Left lobe of liver (tissue), 2 donors: ENCODE measurements around the gene CDK10. TPM values are rescaled to one million over a fixed set of nuclear protein-coding genes. Genes with fewer than 3 reads are reported as not detected.

ENCODE experiments used
- ATAC-seq: fragments of 200-7000 bp; cut with Tn5 transposase; one replicate; pipeline ENCODE4 v1.9.1; 2020; ENCODE audit warnings: mild to moderate bottlenecking, moderate library complexity
- DNase-seq: peaks from one replicate; pipeline ENCODE4 v3.0.0-alpha.2; 2020; ENCODE audit warnings: low spot score
- total RNA-seq: library from RNA; stranded (reverse); gene quantifications from one replicate; pipeline ENCODE4 v1.2.1, GENCODE V29; 2021
- donor health status: DM: no; HTN: no; CAD: no; lungs with moderate emphysema.
- donor health status: DM: no; HTN: yes; CAD: no.

CDK10 gene
- total RNA-seq, 1 donor from 2014 or later, result 69.1 TPM

DNA sequence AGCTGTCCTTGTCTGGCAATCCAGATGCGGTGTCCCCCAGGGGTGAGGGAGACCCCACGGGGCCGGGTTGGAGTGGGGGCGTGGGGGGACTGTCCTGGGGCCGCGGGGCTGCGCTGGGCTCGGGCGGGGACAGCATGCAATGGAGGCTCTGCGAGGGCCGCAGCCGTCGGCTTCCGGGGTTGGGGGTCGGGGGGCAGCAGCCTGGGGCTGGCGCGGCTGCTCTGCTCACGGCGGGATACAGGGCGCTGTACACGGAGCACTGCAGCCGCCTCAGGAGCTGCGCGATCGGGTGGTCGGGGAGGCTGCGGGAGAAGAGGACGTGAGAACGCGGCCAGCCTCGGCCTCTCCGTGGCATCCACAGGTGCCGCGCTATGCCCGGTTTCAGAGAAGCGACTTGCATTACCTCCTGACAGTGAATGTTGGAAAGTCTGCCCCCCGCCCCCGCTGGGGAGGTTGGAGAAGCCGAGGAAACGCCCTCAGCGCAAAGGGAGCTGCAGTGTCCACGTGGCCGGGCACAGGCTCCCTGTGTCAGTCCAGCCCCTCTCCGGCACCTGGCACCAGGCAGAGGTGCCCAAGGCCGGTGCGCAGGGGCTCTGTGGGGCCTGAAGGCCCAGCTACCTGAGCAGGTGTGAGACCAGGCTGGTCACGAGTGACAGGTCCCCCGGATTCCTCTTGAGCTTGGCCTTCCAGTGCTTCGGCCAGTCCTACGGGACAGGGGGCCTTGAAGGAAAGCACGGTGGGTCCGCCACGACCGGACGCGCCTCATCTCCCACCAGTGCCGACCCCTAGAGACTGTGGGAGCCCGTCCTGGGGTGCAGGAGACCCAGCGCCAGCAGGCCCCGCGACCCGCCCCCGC is 24.4 kb downstream of the CDK10 start:
- ATAC-seq (no peak), DNase-seq (no peak)

DNA sequence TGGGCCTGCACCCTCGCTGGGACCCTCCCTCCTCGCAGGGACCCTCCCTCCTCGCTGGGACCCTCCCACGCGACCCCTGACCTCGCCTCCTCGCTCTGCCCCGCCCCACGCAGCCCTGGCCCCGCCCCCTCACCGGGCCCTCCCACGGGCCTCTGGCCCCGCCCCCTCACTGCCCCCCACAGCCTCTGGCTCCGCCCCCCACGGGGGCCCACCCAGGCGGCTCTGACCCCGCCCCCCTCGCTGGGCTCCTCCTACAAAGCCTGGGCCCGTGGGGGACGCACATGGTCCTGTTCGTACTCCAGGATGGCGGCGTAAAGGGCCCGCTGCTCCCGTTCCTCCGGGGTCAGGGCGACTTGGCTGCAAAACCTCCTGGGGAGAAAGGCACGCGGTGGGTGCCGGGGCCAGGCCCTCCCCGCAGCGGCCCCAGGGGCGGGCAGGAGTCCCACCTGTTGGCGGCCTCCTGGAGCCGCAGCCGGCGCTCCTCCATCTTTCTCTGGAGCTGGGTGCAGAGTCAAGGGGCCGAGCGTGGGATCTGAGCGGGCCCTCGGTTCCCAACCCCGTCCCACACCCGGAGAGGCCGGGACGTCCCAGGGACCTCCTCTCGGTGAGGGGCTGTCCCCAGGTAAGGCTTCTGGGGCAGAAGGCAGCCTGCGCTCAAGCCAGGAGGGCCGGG is 25.2 kb downstream of the CDK10 start:
- ATAC-seq (peak; percentile 77), DNase-seq (no peak)

DNA sequence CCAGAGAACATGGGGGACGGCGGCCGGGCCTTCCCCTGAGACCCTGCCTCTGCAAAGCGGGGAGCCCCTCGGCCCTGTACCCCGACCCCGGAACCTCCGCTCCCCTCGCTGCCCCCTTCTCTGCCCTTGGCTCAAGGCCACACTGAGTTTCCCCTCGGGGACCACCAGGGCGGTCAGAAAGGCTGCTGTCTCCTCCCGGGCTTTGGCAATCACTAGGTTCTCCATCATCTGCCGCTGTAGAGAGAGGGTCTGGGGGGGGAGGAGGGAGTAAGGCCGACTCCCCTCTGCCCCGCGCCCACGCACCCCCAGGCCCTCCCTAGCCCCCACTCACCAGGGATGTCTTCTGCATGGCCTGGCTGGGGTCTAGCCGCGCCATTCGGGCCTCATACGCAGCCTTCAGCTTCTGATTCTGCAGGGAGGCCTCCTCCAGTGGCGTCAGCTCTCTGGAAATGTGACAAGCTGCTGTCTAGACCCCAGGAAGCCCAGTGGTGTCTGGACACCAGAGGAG is 25.8 kb downstream of the CDK10 start:
- ATAC-seq, result no peak
- DNase-seq, result no peak

DNA sequence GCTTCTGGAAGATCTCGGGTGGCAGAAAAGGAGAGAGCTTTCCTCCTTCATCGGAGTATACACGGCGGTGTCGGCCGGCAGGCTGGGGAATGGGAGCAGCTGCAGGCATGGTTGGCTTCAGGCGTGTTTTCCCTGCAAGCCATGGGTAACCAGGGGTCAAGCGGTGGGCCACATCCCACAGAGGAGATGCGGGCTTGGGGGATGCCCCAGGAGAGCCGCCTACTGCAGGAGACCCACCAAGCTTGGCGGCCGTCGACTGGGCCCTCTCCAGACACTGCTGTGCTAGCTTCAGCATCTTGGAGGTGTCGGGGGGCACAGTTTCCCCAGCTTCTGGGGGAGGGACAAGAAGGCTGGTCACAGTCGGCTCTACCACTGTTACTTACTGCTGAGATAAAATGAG is 30.0 kb downstream of the CDK10 start:
- DNase-seq (no peak), ATAC-seq (no peak)

DNA sequence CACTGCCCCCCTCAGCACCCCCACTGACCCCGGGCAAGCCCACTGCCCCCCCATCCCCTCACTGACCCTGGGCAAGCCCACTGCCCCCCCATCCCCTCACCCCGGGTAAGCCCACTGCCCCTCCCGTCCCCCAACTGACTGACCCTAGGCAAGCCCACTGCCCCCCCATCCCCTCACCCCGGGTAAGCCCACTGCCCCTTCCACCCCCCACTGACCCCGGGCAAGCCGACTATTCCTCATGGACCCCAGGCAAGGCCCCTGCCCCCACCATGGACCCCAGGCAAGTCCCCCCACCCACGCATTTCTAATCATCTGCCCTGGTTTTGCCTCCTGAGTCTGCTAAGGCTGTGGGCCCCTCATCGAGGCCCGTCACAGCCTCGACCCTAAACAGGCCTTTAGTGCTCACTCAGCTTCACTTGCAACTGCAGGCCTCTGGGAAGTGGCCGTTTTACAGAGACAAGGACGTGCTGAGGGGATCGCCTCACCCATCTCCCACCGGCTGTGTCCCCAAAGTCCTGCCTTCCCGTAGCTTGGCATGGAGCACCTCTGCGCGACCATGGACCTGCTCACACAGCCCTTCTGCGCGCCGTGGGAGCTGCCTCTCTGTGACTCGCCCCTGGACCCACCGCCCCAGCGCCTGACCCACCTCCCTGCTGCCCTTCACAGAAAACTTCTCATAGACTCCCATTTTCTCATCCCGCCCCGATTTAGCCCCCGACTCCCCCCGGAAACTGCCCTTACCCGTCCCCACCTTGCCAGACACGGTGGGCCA is 30.6 kb downstream of the CDK10 start:
- DNase-seq, result no peak
- no peak for ATAC-seq

DNA sequence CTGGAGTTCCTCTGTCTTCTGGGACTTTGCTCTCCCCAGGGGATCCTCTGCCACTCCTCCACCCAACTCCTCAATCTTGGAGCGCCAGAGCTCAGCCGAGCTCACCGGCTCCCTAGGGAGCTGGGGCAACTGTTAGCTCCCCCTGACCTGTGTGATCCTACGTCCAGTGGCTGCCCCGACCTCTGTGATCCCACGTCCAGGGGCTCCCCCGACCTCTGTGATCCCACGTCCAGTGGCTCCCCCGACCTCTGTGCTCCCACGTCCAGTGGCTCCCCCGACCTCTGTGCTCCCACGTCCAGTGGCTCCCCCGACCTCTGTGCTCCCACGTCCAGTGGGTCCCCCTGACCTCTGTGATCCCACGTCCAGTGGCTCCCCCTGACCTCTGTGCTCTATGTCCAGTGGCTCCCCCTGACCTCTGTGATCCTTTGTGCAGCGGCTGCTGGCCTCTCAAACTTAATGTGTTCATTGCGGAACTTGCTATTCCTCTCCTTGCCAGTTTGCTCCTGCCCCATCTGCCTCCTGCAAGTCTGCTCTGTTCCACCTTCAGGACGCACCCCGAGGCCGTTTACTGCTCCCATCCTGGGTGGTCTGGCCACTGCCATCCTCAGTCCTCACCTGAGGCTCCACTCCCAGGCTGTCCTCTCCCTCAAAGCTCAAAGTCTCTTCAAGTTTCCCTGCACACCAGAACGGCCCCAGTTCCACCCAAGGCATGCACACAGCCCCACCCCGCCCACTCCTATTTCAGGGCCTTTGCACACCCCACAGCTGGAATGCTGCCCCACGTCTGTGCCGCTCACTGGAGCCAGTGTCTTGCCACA is 31.4 kb downstream of the CDK10 start:
- DNase-seq, result no peak

DNA sequence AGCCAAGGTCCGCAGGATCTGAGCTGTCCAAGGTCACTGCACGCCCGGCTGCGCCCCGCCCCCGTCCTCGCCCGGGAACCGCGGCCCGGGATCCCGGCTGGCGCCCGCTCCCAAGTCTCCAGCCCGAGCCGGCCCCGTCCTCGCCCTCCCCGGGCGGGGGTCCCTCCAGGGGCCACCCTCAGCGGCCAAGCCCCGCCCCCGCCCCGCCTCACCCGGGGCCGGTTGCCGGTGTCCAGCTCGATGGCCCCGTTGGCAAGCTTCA is 34.0 kb downstream of the CDK10 start:
- DNase-seq (peak; percentile 82), ATAC-seq (peak; percentile 51)

More for the DNA sequence above, 31.4 kb downstream of the CDK10 start:
- ATAC-seq, result no peak

DNA sequence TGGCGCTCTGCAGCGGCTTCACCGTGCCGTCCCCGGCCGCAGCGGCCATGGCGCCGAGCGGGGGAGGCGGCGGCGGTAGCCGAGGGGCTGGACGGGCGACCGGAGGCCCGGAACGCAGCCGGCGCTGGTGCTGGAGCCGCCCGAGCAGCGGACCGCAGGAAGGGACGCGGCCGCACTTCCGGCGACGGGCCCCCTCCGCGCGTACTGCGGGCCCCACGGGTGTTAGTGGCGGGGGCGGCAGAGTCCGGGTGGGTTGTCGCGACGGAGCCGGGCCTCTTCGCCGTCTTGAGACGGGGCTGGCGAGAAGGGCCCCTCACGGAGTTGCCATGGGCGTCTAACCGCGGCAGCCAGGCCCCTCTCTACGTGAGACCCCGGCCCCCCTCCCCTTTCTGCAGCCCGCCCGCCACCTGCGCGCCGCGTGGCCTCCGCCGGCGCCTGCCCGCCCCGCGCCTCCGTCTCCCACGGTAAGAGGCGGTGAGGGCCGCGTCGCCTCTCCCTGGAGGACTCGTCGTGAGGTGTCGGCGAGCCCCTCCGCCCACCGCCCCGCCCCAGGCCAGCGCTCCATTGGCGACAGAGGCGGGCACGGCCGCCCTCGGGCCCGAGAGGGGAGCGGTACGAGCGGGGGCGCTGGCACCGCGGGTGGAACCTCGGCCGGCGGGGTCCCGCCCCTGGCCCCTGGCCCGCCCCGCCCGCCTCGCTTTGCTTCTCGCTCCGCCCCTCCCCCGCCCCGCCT is 34.5 kb downstream of the CDK10 start, which contains the start of the genes VPS9D1 and ZNF276:
Gene VPS9D1, minus strand, starts transcription at position 86 of the 733 bp plus-strand sequence. Its CDS starts 37 bp downstream, at position 49.
Gene ZNF276, plus strand, starts transcription at position 725 of the 733 bp plus-strand sequence. CDS start 104 bp downstream, outside the sequence.
- peak; percentile 91 for DNase-seq
- ATAC-seq, result peak; percentile 82

DNA sequence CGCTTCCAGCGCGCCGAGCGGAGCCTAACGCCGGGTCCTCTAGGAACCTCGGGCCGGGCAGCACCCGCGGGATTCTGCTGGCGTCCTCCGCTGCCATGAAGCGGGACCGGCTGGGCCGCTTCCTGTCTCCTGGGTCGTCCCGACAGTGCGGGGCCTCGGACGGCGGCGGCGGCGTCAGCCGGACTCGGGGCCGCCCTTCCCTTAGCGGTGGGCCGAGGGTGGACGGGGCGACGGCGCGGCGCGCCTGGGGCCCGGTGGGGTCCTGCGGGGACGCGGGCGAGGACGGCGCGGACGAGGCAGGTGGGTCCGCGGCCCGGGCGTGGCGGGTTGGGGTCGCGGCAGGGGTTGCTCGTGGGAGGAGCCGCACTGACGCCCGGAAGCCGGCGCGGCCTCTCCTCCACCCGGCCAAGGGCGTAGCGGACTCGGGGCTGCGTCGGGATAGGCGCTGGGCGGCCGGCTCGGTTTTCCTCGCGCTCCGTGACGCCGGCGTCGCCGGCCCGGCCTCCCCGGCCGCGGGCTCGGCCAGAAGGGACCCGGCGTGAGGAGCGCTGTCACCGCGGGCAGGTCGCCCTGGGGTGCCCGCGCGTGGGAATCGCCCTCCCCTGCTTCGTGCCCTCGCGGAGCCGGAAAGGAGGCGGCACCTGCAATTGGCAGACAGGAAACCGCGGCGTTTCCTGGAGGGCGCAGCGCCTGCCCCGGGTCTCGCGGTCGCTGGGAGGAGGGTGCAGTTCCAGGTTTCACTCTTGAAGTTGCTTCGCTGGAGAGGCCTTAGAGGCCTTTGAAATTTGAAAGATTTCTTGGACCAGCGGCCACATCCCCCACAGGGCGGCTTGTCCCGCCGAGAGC is 35.3 kb downstream of the CDK10 start:
- peak; percentile 33 for ATAC-seq
- DNase-seq, result peak; percentile 77

DNA sequence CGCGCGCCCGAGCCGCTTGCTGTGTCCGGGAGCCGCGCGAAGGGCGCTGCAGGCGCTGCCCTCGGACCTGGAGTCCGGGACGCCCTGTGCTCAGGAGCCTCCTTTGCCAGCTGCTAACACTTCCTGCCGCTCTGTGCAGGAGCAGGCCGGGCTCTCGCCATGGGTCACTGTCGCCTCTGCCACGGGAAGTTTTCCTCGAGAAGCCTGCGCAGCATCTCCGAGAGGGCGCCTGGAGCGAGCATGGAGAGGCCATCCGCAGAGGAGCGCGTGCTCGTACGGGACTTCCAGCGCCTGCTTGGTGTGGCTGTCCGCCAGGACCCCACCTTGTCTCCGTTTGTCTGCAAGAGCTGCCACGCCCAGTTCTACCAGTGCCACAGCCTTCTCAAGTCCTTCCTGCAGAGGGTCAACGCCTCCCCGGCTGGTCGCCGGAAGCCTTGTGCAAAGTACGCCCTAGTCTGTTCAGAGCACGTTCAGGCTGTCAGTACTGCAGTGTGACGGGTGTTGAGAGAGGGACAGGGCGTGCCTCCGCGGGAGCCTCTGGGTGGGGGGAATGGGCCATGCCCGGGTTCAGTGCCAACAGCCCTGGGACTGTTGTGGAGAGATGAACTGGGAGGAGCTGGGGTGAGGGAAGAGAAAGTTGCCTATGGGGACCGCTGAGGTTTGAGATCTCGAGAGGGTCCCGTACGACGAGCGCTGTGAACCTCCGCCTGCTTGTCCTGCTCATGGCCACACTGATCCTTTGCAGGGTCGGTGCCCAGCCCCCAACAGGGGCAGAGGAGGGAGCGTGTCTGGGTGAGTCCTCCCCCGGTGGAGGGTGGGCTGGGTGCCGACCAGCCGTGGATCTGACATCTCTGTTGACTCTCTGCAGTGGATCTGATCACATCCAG is 36.1 kb downstream of the CDK10 start:
- DNase-seq (peak; percentile 65), ATAC-seq (peak; percentile 4)

DNA sequence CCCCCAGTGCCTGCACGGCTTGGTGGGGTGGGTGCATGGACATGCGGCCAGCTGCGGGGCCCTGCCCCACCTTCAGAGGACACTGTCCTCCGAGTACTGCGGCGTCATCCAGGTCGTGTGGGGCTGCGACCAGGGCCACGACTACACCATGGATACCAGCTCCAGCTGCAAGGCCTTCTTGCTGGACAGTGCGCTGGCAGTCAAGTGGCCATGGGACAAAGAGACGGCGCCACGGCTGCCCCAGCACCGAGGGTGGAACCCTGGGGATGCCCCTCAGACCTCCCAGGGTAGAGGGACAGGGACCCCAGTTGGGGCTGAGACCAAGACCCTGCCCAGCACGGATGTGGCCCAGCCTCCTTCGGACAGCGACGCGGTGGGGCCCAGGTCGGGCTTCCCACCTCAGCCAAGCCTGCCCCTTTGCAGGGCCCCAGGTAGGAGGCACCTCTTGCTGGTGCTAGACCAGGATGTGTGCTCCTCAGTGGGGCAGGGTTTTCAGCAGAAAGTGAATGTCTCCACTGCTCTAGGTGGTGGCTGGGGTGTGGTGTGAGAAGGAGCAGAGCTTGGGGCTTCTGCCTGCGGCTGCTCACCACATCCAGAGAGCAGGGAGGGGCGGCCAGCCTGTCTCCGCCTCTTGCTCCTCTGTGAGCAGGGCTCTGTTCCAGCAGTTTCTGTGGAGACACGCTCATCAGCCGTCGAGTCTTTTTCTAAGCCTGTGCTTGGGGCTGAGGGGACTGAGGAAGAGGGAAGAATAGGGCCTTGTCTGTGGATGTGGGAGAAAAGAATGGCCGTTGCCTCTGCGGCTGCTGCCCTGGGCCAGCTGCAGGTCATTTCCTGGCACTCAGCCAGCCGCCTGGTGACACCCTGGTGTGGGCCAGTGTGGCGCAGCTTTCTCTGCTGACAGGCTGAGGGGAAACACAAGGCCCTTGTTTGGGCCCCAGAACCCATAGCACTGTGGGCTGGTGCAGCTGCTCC is 37.1 kb downstream of the CDK10 start:
- no peak for ATAC-seq
- DNase-seq, result no peak

DNA sequence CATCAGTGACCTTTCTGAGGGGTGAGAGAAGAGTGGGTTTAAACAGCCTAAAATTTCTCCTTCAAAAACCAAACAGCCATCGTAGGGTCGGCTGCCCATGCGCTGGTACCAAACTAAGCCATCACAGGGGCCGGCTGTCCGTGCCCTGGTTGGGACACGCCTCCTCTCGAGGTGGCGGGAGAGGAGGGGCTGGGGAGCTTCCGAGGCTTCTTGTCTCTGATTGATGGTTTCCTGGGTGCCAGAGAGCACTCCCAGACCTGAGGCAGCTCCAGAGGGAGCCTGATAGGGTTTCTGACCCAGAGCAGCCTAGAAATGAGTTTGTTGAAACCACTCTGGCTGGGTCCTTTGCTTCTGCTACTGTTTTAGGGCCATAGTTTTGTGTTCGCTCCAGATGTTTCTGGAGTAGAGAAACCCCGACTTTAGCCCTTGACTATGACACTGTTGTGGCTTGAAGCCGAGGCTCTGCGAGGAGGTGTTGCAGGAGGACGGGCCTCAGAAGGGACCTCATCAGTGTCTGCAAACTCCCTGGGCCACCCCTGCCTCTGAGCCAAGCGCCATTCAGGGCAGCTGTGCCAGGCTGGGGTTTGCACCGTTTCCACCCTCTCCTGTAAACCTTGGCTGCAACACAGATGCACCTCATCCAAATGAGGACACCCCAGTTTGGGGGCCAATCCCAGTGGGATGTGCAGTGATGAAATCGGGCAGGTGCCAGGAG is 41.1 kb downstream of the CDK10 start:
- DNase-seq, result no peak
- no peak for ATAC-seq

DNA sequence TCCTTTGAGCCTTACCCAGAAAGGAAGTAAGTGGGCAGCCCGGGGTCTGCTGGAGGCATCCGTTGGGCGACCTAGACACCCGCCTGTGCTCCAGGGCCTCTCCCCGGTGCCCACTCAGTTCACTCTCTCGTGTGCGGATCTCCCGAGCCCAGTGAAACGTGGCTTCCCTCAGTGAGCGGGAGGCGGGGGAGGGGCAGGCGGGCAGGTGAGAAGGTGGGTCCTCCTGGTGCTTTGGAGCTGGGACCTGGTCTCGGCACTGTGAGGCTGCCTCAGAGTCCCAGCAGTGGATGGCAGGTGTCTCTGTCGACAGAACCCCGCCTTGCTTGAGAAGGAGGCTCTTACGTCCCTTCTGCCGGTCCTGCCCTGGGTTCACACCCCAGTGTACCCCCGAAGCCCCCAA is 42.8 kb downstream of the CDK10 start:
- DNase-seq (no peak), ATAC-seq (peak; percentile 9)

DNA sequence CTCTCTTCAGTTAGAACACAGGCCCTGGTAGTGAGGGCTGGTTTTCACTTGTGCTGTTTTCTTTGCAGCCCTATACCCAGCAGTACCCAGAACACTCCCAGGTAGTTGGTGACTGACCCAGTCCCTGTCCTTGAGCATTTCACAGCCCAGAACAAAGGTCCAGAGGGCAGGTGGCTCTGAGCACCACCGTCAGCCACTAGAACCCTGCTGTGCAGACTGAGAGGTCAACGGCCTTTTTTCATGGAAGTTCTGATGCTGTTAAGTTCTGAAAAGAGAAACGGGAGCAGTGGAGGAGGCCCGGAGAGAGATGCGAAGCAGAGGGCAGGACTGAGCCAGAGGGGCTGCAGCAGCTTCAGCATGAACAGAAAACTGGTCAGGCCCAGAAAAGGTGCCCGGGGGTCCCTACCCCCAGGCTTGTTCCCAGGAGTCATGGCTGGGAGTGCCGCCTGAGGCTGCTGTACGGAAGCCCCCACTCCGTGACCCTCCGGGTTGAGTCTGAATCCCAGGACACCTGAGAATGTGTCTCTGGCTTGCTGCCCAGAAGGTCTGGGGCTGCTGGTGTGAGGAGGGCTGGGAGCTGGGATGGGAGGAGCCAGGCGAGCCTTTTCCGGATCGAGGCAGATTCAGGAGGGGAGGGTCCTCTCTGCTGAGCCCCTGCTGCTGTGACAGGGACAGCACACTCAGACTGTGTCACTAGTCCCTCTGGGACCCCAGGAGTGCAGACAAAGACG is 43.5 kb downstream of the CDK10 start:
- peak; percentile 83 for DNase-seq
- ATAC-seq, result peak; percentile 94

DNA sequence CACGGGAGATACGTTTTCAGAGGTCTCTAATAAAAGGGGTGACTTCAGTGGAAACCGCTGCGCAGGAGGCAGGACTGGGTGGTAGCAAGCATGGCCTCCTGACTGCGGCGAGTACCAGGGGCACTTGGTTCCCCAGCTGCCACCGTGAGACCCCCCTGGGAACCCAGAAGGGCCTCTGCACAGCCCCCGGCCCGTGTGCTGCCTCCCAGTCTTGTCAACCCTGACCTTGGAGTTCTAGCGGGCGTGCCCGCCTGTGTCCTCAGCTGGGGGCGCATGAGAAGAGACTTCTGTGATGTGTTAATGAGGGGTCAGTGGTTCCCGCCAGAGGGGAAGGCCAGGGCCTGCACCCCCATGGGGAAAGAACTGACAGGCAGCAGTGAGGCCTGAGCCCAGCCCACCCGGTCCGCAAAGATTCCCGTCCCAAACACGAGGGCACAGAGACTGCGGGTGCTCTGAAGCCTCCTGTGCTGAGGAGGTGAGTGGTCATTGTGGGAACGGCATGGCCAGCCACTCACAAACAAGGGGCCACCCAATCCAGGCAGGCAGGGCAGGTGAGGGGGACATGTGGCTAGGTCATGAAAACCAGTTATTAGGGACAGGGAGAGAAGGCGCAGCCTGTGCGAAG is 44.2 kb downstream of the CDK10 start:
- no peak for DNase-seq
- ATAC-seq, result no peak
